Fibroblast of skin of back (primary cell): Measurements from ENCODE around the gene THBS2.
A peak's percentile ranks its signal among the peaks of the same experiment; 100 is the strongest.

ENCODE experiments used
- DNase-seq: peaks from one replicate; pipeline ENCODE4 v3.0.0-alpha.2; 2013

THBS2 gene

GRCh38 chr6:169248521-169248971, 5.1 kb downstream of the THBS2 start:
- DNase-seq = no peak

DNA sequence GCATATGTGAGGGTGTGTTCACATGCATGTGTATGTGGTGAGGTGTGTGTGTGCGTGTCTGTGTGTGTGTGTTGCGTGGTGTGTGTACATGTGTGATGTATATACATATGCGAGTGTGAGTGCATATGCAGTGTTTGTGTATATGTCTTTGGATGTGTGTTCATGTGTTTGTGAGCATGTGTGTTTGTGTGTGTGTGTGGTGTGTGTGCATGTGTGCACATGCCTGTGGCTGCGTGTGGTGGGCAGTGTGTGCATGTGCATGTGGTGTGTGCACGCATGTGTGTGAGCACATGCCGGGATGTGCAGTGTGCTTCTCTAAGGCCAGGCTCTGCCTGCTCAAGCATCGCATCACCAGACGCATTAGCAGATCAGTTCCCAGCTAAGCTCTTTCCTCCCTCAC, 5.7 kb downstream of the THBS2 start:
- DNase-seq = no peak

DNA sequence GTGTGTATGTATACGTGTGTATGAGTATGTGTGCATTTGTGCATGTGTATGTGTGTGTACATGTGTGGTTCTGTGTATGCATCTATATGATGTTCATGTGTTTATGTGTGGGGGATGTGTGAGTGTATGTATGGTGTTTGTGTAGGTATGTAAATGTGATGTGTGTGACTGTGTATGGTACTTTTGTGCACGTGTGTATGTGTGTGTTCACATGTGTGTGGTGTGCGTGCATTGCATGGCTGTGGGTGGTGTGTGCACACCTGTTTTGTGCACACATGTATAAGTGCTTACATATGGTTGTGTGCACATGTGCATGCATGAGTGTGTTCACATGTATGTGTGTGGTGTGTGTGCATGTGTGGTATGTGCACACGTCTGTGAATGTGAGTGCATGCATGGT, 6.2 kb downstream of the THBS2 start:
- no peak for DNase-seq

DNA sequence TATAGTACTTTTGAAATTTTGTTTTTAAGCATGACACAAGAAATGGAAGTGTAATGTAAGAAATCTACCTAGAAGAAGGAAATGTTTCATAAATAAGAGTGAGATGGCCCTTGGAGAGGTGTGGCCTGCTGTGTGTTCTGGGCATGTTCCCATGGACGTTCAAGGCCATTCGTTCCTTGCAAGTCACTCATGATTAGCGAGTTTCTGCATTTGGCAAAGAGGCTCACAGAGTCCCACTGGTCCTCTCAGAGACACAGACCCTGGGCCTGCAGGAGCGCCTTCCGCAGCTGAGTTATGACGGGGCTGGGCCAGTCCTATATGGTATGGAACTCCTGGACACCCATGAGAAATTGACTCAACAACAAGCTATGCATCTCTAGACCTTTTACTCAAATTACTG, 7.2 kb downstream of the THBS2 start:
- DNase-seq = no peak

DNA sequence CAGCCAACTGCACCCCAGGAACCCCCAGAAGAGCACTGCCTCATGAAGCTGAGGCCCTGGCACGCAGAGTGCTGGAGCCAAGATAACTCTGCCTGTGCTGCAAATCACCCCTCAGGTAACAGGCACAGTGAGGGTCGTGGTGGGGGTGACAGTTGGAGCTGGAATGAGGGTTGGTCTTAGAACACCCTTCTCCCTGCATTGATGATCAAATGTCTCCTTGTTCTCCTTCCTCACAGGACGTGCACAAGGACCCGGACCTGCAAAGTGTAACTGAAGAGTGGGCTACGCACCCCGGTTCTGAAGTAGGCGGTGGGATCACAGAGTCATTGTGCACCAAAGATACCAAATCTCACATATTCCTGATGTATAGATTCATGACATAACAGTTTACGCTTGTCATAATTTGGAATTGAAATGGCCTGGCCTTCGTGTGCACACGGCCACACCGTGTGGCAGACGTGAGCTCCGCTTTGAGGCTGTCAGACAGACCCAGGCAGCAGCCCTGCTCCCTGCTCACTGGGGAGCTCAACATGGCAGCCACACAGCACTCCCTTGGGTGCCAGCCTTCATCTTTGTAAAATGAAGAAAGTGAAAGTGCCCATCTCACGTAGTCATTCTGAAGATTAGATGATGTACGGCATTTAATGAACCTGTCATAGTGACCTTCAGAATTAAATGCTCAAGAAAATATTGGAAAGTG, 8.8 kb downstream of the THBS2 start:
- no peak for DNase-seq

- DNase-seq = no peak
These were observed 10.0 kb downstream of the THBS2 start for GRCh38 chr6:169243661-169244060.

DNA sequence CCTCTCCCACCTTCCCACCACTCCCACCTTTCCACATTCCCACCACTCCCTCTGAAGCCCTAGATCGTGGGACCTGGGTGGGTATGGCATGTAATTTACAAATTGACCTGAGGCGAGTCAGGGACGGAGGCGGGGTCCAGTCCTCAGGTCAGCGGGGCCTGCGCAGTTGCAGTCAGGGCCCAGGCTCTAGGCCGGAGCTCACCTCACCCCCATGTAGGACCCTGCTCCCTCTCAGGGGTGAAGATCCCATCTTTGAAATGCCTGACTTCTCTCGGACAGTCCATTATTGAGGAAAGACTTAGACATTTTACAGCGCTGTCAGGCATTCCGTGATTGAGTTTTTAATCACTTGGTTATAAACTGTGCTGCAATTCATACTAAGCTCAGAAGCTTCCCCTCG, 10.5 kb downstream of the THBS2 start:
- DNase-seq = no peak

- DNase-seq = no peak
These were observed 11.8 kb downstream of the THBS2 start for GRCh38 chr6:169241688-169242350.

- peak; percentile 8 for DNase-seq
These were observed 12.9 kb downstream of the THBS2 start for GRCh38 chr6:169240591-169241390.

DNA sequence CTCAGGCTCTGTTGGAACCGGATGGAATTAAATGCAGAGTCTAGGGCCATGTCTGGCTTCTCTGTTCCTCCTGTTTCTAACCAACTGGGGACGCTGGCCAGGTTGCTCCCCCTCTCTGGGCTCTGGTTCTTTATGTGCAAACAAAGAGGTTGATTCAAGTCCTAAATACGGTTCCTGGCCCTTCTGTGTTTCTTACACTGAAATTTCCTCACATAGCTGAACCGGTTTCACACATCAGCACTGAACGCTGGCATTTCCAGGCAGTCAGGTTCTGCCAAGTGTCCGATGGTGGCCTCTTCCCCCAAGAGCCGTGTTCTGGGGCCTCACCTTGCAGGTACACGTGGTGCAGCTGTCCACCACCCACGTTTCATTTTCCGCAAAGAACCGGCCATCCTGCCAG, 13.5 kb downstream of the THBS2 start:
- DNase-seq = no peak

DNA sequence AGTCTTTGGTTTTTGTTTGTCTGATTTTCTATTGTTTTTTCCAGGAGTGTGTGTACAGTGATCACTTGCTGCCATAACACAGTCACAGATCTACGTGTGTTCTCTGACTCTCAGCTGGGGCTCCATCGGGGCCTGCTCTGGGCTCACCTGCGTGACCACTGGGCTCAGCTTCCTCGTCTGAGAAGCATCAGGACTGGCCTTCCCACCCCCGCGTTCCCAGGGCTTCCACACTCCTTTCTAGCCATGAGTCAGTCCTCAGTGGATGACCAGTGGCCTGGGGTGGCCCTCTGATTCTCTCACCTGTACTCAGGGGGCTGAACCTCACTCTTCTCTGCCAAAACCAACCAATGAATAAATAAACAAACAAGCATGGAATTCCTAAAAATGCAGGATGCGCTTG, 14.5 kb downstream of the THBS2 start:
- no peak for DNase-seq

- no peak for DNase-seq
These were observed 14.9 kb downstream of the THBS2 start for GRCh38 chr6:169238766-169239165.

DNA sequence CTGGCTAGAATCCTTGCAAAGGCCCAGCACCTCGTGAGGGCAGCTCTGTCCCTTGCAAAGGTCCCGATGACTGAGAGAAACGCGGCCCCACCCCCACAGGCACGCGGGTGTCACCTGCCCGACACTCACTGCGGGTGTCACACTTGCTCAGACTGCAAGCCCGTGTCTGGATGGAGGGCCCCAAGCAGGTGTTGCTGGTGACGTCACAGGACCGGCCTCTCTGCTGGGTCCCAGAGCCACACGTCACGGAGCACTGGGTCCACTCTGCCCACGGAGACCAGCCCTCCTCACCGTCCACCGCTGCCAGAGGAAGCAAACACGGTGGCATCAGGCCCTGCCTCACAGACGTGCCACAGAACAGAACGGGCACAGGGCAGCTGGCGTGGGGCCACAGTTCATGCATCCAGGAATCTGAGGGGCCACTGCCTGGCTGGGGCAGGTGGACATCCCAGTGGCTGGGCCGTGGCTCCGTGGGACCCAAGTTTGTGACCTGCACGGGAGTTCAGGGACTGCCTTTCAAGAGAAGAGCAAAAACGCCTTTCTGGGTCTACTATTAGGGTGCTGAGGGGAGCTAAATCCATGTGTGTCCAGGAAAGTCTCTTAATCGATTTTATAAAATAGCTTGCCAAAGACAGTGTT, 16.0 kb downstream of the THBS2 start:
- no peak for DNase-seq

- DNase-seq = no peak
These were observed 16.7 kb downstream of the THBS2 start for GRCh38 chr6:169236988-169237387.

DNA sequence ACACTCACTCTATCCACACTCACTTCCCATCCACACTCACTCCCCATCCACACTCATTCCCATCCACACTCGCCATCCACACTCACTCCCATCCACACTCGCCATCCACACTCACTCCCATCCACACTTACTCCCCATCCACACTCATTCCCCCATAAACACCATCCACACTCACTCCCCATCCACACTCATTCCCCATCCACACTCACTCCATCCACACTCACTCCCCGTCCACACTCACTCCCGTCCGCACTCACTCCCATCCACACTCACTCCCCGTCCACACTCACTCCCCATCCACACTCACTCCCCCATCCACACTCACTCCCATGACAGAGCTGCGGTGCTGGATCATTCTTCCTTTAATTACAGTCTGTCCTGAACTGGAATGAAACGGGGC, 17.1 kb downstream of the THBS2 start:
- no peak for DNase-seq

DNA sequence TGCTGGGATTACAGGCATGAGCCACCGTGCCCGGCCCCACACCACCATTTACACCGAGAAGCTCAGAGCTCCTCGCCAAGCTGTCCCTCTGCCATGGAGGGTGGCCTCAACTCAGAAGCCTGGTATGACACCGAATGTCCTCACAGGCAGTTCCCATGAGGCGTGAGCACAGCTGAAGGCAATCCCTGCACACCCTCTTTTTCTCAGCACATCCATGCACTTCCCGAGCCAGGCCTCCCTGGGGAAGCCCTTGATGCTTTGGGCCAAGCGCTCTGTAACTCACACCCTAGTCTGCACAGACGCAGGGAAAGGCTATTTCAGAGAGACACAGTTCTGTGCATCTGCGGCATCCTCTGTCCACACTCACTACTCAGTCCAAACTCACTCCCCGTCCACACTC, 18.4 kb downstream of the THBS2 start:
- DNase-seq = no peak

DNA sequence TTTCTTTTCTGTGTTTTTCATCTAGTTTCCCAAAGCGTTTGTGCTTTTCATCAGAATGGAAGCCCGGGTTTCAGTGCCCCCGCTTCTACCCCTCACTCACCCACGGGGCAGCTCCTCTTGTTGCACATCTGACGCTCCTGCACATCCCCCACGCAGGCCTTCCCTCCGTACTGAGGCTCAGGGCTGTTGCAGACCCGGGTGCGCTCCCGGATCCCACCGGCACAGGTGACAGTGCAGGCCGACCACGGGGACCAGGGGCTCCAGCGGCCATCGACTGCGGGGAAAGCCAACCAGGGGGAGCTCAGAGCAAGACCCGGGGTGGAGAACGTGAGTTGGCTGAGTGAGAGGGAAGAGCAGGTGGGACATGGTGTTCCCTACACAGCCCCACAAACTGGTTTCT, 19.0 kb downstream of the THBS2 start:
- no peak for DNase-seq

DNA sequence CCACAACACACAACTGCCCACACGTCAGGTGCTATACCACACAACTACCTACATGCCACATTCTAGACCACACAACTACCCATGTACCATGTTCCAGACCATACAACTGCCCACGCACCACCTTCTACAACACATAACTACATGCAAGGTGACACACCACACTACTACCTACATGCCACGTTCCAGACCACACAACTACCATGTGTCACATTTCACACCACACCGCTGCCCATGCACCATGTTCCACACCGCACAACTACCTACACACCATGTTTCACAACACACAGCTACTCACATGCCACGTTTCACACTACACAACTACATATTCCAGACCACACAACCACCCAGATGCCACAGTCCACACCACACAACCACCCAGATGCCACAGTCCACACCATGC, 19.8 kb downstream of the THBS2 start:
- DNase-seq = no peak

- no peak for DNase-seq
These were observed 20.5 kb downstream of the THBS2 start for GRCh38 chr6:169233181-169233580.

DNA sequence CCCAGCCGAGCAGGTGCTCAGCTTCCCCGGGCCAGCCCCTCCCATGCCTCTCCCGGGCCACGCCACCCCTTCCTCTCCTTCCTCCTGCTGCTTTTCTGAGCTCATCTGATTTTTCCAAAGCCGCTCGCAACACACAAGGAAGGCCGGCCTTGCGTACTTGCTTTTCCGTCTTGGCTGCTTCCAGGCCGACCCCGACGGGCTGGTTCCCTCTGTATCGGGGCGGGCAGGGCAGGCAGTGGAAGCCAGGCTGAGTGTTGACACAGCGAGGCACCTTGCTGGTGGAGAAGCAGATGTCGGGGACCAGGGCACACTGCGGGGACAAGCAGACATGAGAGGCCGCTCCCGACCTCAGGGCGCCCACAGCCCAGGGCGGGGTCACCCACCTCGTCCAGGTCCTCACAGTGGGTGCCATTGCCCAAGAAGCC, 21.1 kb downstream of the THBS2 start:
- no peak for DNase-seq

- DNase-seq = no peak
These were observed 21.7 kb downstream of the THBS2 start for GRCh38 chr6:169231790-169232506.
